ENCODE measurements around the gene GPR83. TPM values are rescaled to one million over a fixed set of nuclear protein-coding genes. Genes with fewer than 3 reads are reported as not detected.

The GPR83 gene
- polyA plus RNA-seq, 1 of the 3 experiments (the other 2 are of a cell fraction): 0.02 TPM

DNA sequence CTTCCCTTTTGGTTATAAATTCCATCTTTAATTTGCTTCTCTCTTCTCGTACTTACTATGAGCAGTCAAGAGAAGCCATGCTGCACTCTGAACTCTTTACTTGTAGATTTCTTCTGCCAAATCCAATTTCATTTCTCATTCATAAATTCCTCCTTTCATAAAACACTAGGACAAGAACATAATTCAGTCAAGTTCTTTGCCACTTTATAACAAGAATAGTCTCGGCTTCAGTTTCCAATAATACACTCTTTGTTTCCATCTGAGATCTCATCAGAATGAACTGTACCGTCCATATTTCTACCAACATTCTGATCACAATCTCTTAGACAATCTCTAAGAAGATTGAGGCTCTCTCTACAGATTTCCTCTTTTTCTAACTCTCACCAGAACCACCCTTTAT is 71.7 kb downstream of the GPR83 start:
- H3K9me2 ChIP-seq: no peaks in the 10 kb centered on the region
- H3K9me3 ChIP-seq: no peaks in the 10 kb centered on the region
- no peaks in the 10 kb centered on the region for H3K4me1 ChIP-seq (ENCODE audit: control insufficient read depth in 1 of 2, insufficient read depth in 2 of 2, low read depth in 1 of 2, low read length in 1 of 2)
- POLR2A ChIA-PET: no interaction called here
- no peaks in the 10 kb centered on the region for H3K79me2 ChIP-seq (ENCODE audit: insufficient read depth)
- no peak overlapping the region for H3K27ac ChIP-seq (ENCODE audit: low read depth in 2 of 2, low read length in 1 of 2)
- H2AFZ ChIP-seq (ENCODE audit: low read depth): no peak overlapping the region
- TF ChIP-seq EP300 (IDR thresholded peaks at IDR 0.05; ENCODE audit: borderline replicate concordance in 1 of 2, low read depth in 1 of 2, low read length in 1 of 2) (no peak), NFIC (IDR thresholded peaks at IDR 0.05; ENCODE audit: borderline replicate concordance) (no peak), SIN3A (IDR thresholded peaks at IDR 0.05; ENCODE audit: borderline replicate concordance, low read depth, low read length) (no peak)
- WGBS (ENCODE audit: low lambda C conversion rate): 40% methylated on average over 3 of the region's 3 CpGs
- no peaks in the 10 kb centered on the region for H3K36me3 ChIP-seq (replicated peaks in 1 of 2; ENCODE audit: control insufficient read depth in 1 of 2, insufficient read depth in 2 of 2, low read length in 1 of 2)
- no peak overlapping the region for H3K9ac ChIP-seq
- H3K27me3 ChIP-seq (ENCODE audit: insufficient read depth): no peaks in the 10 kb centered on the region
- CTCF ChIA-PET: interaction anchor here (0.6 kb wide), 1 partner anchor 1383 kb away, joined by 3 read pairs; no protein-coding TSS in a partner anchor
- H3F3A ChIP-seq (replicated peaks; ENCODE audit: insufficient read depth): no peaks in the 10 kb centered on the region
- no peaks in the 10 kb centered on the region for H4K20me1 ChIP-seq (ENCODE audit: insufficient read depth)
- no peak overlapping the region for H3K4me3 ChIP-seq (ENCODE audit: low read depth in 2 of 2, low read length in 1 of 2)
- H3K4me2 ChIP-seq: no peak overlapping the region
- no peak for DNase-seq

- H3K27me3 ChIP-seq (ENCODE audit: insufficient read depth): no peaks in the 10 kb centered on the region
- CTCF ChIA-PET: no interaction called here
Measured at GRCh38 chr11:94328587-94329080, 72.6 kb downstream of the GPR83 start.

More at GRCh38 chr11:94328587-94329080, 72.6 kb downstream of the GPR83 start:
- Histone ChIP-seq H3K79me2 (ENCODE audit: insufficient read depth) (no peaks in the 10 kb centered on the region), H3K27ac (ENCODE audit: low read depth in 2 of 2, low read length in 1 of 2) (no peak overlapping the region), H3F3A (replicated peaks; ENCODE audit: insufficient read depth) (no peaks in the 10 kb centered on the region), H3K36me3 (replicated peaks in 1 of 2; ENCODE audit: control insufficient read depth in 1 of 2, insufficient read depth in 2 of 2, low read length in 1 of 2) (no peaks in the 10 kb centered on the region), H4K20me1 (ENCODE audit: insufficient read depth) (no peaks in the 10 kb centered on the region), H2AFZ (ENCODE audit: low read depth) (no peak overlapping the region), H3K9me2 (no peaks in the 10 kb centered on the region), H3K4me1 (ENCODE audit: control insufficient read depth in 1 of 2, insufficient read depth in 2 of 2, low read depth in 1 of 2, low read length in 1 of 2) (no peaks in the 10 kb centered on the region), H3K9ac (no peak overlapping the region), H3K4me3 (ENCODE audit: low read depth in 2 of 2, low read length in 1 of 2) (no peak overlapping the region), H3K4me2 (no peak overlapping the region), H3K9me3 (no peaks in the 10 kb centered on the region)
- no peak for TF ChIP-seq RAD21 (IDR thresholded peaks at IDR 0.05; ENCODE audit: low read length)
- no peak for TF ChIP-seq JUND (IDR thresholded peaks at IDR 0.05)
- TF ChIP-seq FOXJ3 (CRISPR knock-in tag; IDR thresholded peaks at IDR 0.05): no peak
- TF ChIP-seq, protein P1, sequence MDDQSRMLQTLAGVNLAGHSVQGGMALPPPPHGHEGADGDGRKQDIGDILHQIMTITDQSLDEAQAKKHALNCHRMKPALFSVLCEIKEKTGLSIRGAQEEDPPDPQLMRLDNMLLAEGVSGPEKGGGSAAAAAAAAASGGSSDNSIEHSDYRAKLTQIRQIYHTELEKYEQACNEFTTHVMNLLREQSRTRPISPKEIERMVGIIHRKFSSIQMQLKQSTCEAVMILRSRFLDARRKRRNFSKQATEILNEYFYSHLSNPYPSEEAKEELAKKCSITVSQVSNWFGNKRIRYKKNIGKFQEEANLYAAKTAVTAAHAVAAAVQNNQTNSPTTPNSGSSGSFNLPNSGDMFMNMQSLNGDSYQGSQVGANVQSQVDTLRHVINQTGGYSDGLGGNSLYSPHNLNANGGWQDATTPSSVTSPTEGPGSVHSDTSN (IDR thresholded peaks at IDR 0.05): no peak
- POLR2A ChIA-PET: no interaction called here
- 47% methylated on average over 4 of the region's 6 CpGs for WGBS (ENCODE audit: low lambda C conversion rate)
- DNase-seq: no peak

Other genes with a start within 250 kb of the GPR83 start
- 0.31 and 0.43 TPM in 2 replicates for gene IZUMO1R, start 96.8 kb downstream of the GPR83 start, polyA plus RNA-seq (2012; rRNA removed)
- gene MRE11, start 92.4 kb upstream of the GPR83 start, polyA plus RNA-seq (2012; rRNA removed): 2.8 and 4.7 TPM in 2 replicates
- gene ANKRD49, start 92.6 kb upstream of the GPR83 start, polyA plus RNA-seq (2012; rRNA removed): 4.9 and 7.6 TPM in 2 replicates
- not detected in 2 replicates for gene C11orf97, start 111.0 kb upstream of the GPR83 start, polyA plus RNA-seq (2012; rRNA removed)
- gene FUT4, start 142.5 kb upstream of the GPR83 start, polyA plus RNA-seq (2012; rRNA removed): 1.8 and 1.9 TPM in 2 replicates
- 1.7 and 2.0 TPM in 2 replicates for gene PIWIL4, start 165.9 kb upstream of the GPR83 start, polyA plus RNA-seq (2012; rRNA removed)

All from SK-N-SH (cell line).